ENCODE data around the gene ZC3H18. TPM values are rescaled to one million over a fixed set of nuclear protein-coding genes. Genes with fewer than 3 reads are reported as not detected.

Gene ZC3H18
- total and polyA plus RNA-seq, 2 experiments from 2014 or later, result 16.8 to 37.1 TPM

GRCh38 chr16:88589441-88589840 is 19.2 kb downstream of the ZC3H18 start:
- Histone ChIP-seq H3K4me2 (no peak overlapping the region), H3K9me3 (ENCODE audit: low read depth) (no peaks in the 10 kb centered on the region), H2AFZ (no peak overlapping the region), H3K36me3 (replicated peaks; ENCODE audit: insufficient read depth, low read depth) (no peaks in the 10 kb centered on the region), H3K79me2 (peaks cover 16% of the 10 kb centered on the region), H3K4me3 (no peak overlapping the region), H4K20me1 (ENCODE audit: insufficient read depth, poor library complexity, severe bottlenecking) (peaks cover 8% of the 10 kb centered on the region), H3K27ac (no peak overlapping the region), H3K4me1 (ENCODE audit: insufficient read depth) (no peaks in the 10 kb centered on the region), H3K27me3 (no peaks in the 10 kb centered on the region), H3K9me2 (replicated peaks; ENCODE audit: insufficient read depth) (no peaks in the 10 kb centered on the region)
- TF ChIP-seq, protein P1, sequence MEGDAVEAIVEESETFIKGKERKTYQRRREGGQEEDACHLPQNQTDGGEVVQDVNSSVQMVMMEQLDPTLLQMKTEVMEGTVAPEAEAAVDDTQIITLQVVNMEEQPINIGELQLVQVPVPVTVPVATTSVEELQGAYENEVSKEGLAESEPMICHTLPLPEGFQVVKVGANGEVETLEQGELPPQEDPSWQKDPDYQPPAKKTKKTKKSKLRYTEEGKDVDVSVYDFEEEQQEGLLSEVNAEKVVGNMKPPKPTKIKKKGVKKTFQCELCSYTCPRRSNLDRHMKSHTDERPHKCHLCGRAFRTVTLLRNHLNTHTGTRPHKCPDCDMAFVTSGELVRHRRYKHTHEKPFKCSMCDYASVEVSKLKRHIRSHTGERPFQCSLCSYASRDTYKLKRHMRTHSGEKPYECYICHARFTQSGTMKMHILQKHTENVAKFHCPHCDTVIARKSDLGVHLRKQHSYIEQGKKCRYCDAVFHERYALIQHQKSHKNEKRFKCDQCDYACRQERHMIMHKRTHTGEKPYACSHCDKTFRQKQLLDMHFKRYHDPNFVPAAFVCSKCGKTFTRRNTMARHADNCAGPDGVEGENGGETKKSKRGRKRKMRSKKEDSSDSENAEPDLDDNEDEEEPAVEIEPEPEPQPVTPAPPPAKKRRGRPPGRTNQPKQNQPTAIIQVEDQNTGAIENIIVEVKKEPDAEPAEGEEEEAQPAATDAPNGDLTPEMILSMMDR (IDR thresholded peaks at IDR 0.05; ENCODE audit: poor library complexity), result no peak
- no peak for TF ChIP-seq EZH2 (IDR thresholded peaks at IDR 0.05; ENCODE audit: borderline replicate concordance)
- TF ChIP-seq EZH2phosphoT487 (IDR thresholded peaks at IDR 0.05; ENCODE audit: low read depth, severe bottlenecking, unreplicated experiment), result no peak
- no peak for DNase-seq (ENCODE audit: low spot score)
- WGBS (ENCODE audit: low lambda C conversion rate, missing lambda C conversion rate), result 97% methylated on average over 11 of the region's 11 CpGs

DNA sequence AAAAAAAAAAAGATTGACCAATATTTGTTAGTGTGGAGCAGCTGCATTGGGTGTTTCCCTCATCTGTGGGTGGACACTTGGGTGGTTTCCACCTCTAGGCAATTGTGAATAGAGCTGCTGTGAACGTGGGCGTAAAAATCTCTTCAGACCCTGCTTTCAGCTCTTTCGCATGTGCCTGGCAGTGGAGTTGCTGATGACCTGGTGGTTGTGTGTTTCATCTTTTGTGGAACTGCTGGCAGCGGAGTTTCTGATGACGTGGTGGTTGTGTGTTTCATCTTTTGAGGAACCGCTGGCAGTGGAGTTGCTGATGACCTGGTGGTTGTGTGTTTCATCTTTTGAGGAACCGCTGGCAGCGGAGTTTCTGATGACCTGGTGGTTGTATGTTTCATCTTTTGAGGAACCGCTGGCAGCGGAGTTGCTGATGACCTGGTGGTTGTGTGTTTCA is 21.4 kb downstream of the ZC3H18 start:
- no peaks in the 10 kb centered on the region for H3K36me3 ChIP-seq (replicated peaks; ENCODE audit: insufficient read depth, low read depth)
- WGBS (ENCODE audit: low lambda C conversion rate, missing lambda C conversion rate), result 97% methylated on average over 10 of the region's 10 CpGs
- H3K9me2 ChIP-seq (replicated peaks; ENCODE audit: insufficient read depth), result no peaks in the 10 kb centered on the region
- H3K79me2 ChIP-seq, result peaks cover 8% of the 10 kb centered on the region
- no peak overlapping the region for H3K4me2 ChIP-seq
- H3K4me3 ChIP-seq, result no peak overlapping the region
- H2AFZ ChIP-seq, result no peak overlapping the region
- H3K4me1 ChIP-seq (ENCODE audit: insufficient read depth), result no peaks in the 10 kb centered on the region
- no peaks in the 10 kb centered on the region for H3K27me3 ChIP-seq
- peaks cover 2% of the 10 kb centered on the region for H4K20me1 ChIP-seq (ENCODE audit: insufficient read depth, poor library complexity, severe bottlenecking)
- DNase-seq (ENCODE audit: low spot score), result no peak
- H3K27ac ChIP-seq, result no peak overlapping the region
- no peaks in the 10 kb centered on the region for H3K9me3 ChIP-seq (ENCODE audit: low read depth)
- TF ChIP-seq, protein P1 (IDR thresholded peaks at IDR 0.05; ENCODE audit: poor library complexity), result no peak
- TF ChIP-seq EZH2phosphoT487 (IDR thresholded peaks at IDR 0.05; ENCODE audit: low read depth, severe bottlenecking, unreplicated experiment), result no peak
- TF ChIP-seq EZH2 (IDR thresholded peaks at IDR 0.05; ENCODE audit: borderline replicate concordance), result no peak

DNA sequence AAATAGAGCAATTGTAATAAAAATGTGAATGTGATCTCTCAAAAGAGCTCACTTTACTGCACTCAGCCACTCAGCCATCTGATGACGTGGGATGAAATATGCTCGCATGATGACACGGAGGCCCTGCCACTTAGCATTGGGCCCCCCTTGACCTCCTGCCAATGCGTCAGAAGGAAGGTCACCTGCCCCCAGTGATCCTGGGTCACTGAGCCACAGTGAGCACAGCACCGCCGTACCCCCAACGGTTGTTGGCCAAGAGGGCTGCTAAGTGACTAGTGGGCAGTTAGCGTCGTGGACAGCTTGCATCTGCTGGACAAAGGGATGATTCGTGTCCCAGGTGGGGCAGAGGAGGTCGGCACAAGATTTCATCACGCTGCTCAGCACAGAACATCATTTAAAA is 22.9 kb downstream of the ZC3H18 start:
- H3K9me3 ChIP-seq (ENCODE audit: low read depth), result no peaks in the 10 kb centered on the region
- 93% methylated on average over 12 of the region's 12 CpGs for WGBS (ENCODE audit: low lambda C conversion rate, missing lambda C conversion rate)
- no peaks in the 10 kb centered on the region for H3K27me3 ChIP-seq
- H3K27ac ChIP-seq, result no peak overlapping the region
- TF ChIP-seq EZH2phosphoT487 (IDR thresholded peaks at IDR 0.05; ENCODE audit: low read depth, severe bottlenecking, unreplicated experiment) (no peak), EZH2 (IDR thresholded peaks at IDR 0.05; ENCODE audit: borderline replicate concordance) (no peak)
- TF ChIP-seq, protein P1 (IDR thresholded peaks at IDR 0.05; ENCODE audit: poor library complexity), result no peak
- H4K20me1 ChIP-seq (ENCODE audit: insufficient read depth, poor library complexity, severe bottlenecking), result peaks cover 2% of the 10 kb centered on the region
- H3K4me2 ChIP-seq, result no peak overlapping the region
- H3K9me2 ChIP-seq (replicated peaks; ENCODE audit: insufficient read depth), result no peaks in the 10 kb centered on the region
- no peaks in the 10 kb centered on the region for H3K36me3 ChIP-seq (replicated peaks; ENCODE audit: insufficient read depth, low read depth)
- H3K79me2 ChIP-seq, result peaks cover 8% of the 10 kb centered on the region
- no peak overlapping the region for H2AFZ ChIP-seq
- no peak overlapping the region for H3K4me3 ChIP-seq
- H3K4me1 ChIP-seq (ENCODE audit: insufficient read depth), result no peaks in the 10 kb centered on the region
- DNase-seq (ENCODE audit: low spot score), result no peak

GRCh38 chr16:88593489-88593888 is 23.3 kb downstream of the ZC3H18 start:
- Histone ChIP-seq H3K4me3 (no peak overlapping the region), H3K27me3 (no peaks in the 10 kb centered on the region), H3K27ac (no peak overlapping the region), H4K20me1 (ENCODE audit: insufficient read depth, poor library complexity, severe bottlenecking) (peaks cover 2% of the 10 kb centered on the region), H3K9me2 (replicated peaks; ENCODE audit: insufficient read depth) (no peaks in the 10 kb centered on the region), H2AFZ (no peak overlapping the region), H3K4me1 (ENCODE audit: insufficient read depth) (no peaks in the 10 kb centered on the region), H3K9me3 (ENCODE audit: low read depth) (no peaks in the 10 kb centered on the region), H3K4me2 (no peak overlapping the region), H3K36me3 (replicated peaks; ENCODE audit: insufficient read depth, low read depth) (no peaks in the 10 kb centered on the region), H3K79me2 (peaks cover 8% of the 10 kb centered on the region)
- no peak for DNase-seq (ENCODE audit: low spot score)
- no peak for TF ChIP-seq EZH2 (IDR thresholded peaks at IDR 0.05; ENCODE audit: borderline replicate concordance)
- TF ChIP-seq, protein P1 (IDR thresholded peaks at IDR 0.05; ENCODE audit: poor library complexity), result no peak
- no peak for TF ChIP-seq EZH2phosphoT487 (IDR thresholded peaks at IDR 0.05; ENCODE audit: low read depth, severe bottlenecking, unreplicated experiment)
- WGBS (ENCODE audit: low lambda C conversion rate, missing lambda C conversion rate), result 89% methylated on average over 11 of the region's 11 CpGs
